Measurements from ENCODE around the gene DLG3.
"Not testable (repeated sequence)": the region's sequence is repeated elsewhere in the genome, so short reads cannot be mapped to it uniquely, and the experiment has no call there.

DLG3 gene

GRCh38 chrX:70509078-70509477 is 64.4 kb downstream of the DLG3 start:
- DNase-seq: no peak

GRCh38 chrX:70515270-70515669 is 70.6 kb downstream of the DLG3 start:
- DNase-seq: not testable (repeated sequence)

- DNase-seq: not testable (repeated sequence)
These were observed 71.1 kb downstream of the DLG3 start for GRCh38 chrX:70515692-70516091.

- DNase-seq: no peak
These were observed 81.1 kb downstream of the DLG3 start for GRCh38 chrX:70525733-70526132.

DNA sequence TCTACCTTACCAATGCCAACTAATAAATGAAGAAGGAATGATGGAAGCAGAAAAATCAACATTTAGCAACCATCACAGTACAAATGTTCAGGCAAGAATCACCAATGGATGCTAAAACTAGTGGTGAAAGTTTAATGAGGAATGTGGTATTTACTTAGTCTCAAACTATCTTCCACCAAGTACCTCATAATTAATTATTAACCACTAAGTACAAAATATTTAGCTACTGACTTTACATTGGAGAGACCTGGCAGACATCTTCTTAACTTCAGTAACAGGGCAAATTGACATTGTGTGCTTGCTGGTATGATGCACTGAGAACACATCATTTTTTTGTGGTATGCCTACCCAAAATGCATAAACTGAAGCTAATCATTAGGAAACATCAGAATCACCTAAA is 82.4 kb downstream of the DLG3 start:
- no peak for DNase-seq

DNA sequence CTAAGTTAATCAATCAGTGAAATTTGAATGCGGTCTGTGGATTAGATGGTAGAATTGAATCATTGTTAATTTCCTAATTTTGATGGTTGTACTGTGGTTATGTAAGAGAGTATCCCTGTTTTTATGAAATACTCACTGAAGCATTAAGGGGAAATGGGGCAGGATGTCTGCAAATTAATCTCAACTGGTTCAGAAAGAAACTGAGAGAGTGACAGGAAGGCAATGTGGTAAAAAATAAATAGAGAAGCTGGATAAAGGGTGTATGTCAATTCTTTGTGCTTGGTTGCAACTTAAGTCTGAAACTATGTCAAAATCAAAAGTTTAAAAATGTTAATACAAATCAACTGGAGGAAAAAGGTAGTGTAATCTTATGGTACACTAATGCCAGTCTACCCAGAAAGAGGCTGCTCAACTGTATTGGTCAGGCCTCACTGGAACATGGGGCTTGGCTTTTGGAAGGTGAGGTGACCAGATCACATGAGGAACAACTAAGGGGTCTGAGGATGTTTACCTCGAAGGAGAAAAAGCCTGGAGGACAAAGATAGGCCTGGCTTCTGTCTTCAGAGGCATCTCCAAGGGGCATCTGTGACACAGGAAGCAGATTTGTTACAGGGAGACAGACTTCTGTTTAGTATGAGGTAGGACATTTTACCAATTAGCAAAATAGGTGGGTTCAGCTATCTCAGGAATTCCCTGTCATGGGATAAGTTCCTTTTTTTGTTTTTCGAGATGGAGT is 83.1 kb downstream of the DLG3 start:
- DNase-seq: no peak

- DNase-seq: no peak
These were observed 90.6 kb downstream of the DLG3 start for GRCh38 chrX:70535198-70535597.

- no peak for DNase-seq
These were observed 104.8 kb downstream of the DLG3 start for GRCh38 chrX:70549429-70549828.

- no peak for DNase-seq
These were observed 107.6 kb downstream of the DLG3 start for GRCh38 chrX:70552130-70552704.

- no peak for DNase-seq
These were observed 108.9 kb downstream of the DLG3 start for GRCh38 chrX:70553516-70553915.

DNA sequence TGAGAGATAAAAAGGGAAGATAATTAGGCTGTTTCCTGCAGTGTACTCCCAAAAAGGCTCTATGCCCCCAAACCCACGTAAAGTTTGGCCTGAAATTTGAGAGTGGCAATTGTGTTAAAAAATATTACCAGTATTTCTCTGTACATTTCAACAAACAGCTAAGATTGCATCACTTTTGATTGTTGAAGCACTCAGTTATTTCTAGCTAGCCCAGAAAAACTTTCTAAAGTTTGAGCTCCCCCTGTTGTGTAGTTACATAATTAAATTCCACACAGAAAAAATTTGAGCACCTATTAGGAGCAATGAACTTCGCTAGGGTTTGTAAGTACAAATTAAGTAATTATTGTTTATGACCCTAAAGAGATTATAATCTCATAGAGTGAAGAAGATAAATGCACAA is 109.4 kb downstream of the DLG3 start:
- DNase-seq: no peak

- DNase-seq: peak in 1 of 58 donors; percentile 2
These were observed 109.9 kb downstream of the DLG3 start for GRCh38 chrX:70554523-70554922.

- DNase-seq: no peak
These were observed 110.3 kb downstream of the DLG3 start for GRCh38 chrX:70554948-70555347.
